COLO668 (cell line): ENCODE measurements around the gene IZUMO4.
A peak's percentile ranks its signal among the peaks of the same experiment; 100 is the strongest.

Experiments used
- DNase-seq: peaks from one replicate; lab custom pipeline; 2025; ENCODE audit not compliant: unreplicated experiment; lab: John Stamatoyannopoulos, UW

The IZUMO4 gene, protein sequence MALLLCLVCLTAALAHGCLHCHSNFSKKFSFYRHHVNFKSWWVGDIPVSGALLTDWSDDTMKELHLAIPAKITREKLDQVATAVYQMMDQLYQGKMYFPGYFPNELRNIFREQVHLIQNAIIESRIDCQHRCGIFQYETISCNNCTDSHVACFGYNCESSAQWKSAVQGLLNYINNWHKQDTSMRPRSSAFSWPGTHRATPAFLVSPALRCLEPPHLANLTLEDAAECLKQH

DNA sequence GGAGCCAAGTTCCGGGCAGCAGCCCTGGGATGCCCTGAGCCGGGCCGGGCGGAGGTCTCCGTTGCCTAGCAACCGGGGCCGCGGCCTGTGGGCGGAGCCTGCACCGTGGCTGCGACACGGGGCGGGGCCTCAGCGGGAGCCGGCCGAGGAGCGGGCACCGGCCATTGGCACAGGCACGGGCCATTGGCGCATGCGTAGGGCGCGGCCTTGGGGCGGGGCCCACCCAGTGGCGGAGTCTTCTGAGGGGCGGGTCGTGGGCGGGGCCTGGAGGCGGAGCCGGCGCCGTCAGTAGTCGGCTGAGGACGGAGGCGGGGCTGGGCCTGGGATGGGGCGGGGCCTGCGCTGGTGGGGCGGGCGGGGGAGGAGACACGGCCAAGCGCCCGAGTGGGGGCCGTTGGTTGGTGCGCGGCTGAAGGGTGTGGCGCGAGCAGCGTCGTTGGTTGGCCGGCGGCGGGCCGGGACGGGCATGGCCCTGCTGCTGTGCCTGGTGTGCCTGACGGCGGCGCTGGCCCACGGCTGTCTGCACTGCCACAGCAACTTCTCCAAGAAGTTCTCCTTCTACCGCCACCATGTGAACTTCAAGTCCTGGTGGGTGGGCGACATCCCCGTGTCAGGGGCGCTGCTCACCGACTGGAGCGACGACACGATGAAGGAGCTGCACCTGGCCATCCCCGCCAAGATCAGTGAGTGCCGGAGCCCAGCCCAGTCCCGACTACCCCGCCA lies at the start of gene IZUMO4:
Gene IZUMO4 (plus strand): TSS at position 436 of the 723 bp plus-strand sequence. CDS start 31 bp downstream, at position 467.
- peak; percentile 98 for DNase-seq

DNA sequence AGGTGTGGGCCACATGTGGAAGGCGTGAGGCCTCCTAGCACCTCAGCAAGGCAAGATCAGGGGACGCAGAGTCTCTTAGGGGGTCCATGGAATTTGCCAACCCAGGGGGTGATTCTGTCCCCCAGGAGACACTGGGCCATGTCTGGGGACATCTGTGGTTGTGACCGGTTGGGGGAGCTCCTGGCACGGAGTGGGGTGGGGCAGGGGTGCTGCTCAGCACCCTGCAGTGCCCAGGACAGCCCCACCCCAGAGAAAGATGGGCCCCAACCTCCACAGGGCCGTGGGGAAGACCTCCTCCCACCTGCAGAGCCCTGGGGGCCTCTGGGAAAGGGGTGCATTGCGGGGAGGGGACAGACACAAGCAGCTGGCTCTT lies 49.7 kb upstream of the IZUMO4 start:
- DNase-seq = no peak

DNA sequence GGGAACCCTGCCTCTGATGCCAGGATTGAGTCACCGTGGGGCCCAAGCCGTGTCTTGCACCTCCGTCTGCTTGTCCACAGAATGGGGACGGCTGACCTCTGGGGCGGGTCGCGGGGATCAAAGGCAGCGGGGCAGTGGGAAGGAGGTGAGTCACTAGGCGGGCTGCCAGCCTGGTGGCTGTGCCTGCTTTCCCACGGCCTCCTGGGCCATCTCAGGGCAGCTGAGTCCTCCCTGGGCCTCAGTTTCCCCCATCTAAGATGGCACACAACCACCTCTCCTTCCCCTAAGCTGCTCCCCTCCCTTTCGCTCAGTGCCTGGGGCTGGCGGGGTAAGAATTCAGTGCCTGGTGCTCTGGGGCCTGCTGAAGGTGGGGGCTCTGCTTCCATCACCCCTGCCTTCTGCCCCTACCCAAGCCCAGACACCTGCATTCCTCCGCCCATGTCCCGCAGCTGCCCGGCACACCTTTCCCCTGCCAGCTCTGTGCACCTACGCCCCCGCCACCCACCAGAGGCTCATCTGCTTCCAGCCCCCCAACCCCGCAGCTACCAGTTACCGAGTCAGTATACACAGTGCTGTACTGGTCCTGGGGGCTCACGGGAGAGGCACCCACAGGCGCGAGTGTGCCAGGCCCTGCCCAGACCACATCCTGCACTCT lies 49.1 kb upstream of the IZUMO4 start:
- no peak for DNase-seq

DNA sequence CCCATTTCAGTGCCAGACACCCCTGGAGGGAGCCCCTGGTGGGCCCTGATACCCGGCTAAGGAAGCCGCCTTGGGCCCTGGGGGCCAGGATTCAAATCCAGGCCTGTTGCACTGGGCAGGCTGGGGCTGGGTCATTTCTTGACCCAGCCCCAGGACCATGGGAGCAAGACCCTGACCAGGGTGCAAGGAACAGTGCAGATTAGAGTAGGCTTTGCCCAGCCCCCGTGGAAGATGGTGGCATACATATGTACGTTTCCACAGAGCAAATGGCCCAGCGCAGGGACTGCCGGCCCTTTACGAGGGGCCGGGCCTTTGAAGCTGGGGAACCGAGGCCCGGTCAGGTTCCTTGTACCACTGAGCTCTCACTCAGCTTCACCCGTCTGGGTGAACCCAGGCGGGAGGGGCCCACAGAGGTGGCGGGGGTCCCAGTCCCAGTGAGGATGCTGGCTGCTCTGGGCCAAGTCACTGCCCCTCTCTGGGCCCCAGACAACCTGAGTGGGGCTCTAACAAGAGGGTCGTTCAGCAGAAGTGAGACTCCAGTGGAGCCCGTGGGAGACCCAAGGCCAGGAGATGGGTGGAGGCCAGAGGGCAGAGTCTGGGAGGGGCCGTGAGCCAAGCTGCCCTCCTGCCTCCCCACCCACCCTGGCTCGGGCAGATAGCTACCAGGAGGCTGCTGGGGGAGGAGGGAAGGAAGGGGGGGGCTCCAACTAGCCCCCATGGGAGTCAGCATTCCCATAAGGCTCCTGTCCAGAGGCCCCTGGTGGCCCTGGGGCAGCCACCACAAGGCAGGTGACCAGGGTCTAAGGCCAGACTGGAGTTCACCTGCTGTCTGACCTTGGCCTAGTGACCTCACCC lies 48.4 kb upstream of the IZUMO4 start:
- DNase-seq = no peak

DNA sequence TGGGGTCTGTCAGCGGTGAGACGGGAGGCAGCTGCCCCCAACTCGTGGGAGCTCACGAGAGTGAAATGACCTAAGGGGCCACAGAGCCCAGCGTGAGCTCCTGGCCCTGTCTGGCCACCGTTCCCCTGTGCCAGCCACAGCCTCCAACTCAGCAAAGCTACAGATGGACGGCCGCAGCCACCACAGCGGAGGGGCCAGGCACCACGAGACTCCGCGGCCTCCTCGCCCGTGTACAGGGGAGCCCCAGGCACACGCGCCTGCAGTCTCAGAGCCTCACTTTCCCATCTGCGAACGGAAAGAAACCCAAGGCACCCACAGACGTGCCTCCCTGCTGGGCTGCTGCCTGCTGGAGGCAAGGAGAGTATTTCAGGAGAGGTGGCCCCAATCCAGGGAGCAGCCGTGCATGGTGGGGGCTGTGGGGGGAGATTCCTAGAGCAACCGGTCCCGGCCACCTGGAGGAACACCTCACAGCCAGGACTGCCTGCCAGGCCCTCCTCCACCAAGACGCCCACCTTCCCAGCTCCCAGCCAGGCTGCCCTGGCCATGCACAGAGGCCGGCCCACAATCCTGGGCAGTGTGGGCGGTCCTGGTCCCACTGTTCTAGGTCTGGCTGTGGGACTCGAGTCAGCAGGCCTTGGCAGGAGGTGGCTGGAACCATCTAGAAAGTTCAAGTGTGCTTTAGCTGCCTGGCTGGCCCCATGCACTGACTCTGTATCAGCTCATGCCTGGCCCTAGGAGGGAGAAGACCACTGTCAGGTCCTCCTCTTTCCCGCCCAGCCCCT lies 47.6 kb upstream of the IZUMO4 start:
- DNase-seq = no peak

DNA sequence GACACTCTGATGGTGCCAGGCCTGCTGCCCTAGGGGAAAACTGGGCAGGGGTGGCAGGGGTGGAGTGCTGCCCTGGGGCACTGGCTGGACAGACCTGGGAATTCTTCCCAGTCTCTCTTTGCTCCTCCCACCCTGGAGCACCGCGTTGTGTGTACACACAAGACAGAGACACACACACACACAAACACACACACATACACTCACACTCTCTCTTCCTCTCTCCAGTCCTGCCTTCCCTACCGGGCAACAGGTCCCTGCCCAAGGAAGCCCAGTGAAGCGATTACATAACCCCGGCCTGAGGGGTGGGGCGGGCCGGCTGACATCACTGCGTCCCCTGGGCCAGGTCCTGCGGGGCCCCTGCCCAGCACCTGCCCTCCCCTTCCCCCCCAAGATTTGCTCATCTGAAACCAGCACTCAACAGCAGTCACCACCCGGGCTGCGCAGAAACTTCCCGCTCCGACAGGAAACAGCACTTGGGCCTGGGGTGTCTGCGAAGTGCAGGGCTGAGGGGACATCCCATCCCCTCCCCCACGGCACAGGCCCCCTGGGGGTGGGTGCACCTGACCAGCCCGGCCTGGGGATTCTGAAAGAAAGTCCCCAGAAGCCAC lies 46.9 kb upstream of the IZUMO4 start:
- DNase-seq = peak; percentile 89

DNA sequence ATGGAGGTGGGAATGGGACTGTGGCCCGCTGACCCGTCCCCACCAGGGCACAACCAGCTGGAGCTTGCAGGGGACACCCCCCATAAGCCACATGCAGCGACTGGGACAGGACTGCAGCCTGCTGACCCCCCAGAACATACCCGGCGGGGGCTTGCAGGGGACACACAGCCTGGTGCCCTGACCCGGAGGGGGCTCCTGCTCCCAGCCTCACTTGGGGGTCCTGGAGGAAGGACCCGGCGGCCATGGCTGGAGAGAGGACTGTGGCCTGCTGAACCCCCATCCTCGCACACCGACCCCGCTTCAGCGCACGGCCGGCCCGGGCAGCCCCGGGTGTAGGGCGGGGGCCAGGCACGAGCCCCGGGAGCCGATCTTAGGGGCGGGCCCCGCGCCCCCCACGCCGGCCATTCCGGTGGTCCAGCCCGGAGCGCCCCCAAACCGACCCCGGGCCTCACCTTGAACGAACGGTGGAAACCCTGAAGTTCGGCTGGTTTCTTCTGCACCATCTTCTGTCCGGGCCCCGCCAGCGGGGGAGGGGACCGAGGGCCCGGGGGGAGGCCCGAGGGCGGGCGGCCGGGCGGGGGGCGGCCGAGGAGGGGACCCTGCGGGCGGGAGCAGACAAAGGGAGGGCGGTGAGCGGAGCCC lies 46.2 kb upstream of the IZUMO4 start:
- peak; percentile 60 for DNase-seq

DNA sequence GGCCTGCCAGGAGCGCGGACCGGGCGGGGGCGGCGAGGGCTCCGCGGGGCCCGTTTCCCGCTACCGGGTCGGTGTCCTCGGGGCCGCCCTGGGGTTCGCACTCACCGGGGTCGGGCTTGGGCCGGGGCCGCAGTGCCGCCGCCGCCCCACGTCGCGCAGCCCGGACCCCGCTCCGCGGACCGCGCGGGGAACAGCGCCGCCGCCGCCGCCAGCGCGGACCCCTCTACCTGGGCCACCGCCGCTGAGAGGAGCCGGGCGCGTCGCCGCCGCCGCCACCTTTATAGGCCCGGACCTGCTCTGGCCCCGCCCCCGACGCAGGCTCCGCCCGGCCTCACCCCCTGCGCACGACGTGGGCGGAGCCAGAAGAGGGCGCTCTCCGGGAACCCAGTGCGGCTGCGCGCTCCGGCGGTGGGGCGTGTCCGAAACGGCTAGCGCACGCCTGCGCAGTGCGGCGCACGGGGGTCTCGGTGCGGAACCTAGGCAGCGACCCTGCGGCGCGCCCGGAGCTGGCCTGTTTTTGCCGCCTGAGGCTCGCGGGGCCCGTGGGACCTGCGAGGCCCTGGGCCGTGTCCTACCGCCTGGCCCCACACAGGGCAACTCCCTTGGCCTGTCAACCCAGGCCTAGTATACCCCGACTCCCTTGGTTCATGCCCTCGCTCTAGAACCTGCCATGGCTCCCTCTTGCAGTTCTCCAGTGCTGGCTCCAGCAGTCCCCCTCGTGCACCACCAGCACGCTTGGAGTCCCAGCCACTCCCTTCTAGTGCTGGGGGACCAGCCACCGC lies 45.5 kb upstream of the IZUMO4 start, which contains the start of gene MKNK2:
Gene MKNK2 (minus strand): TSS at position 254 of the 782 bp plus-strand sequence. CDS start 393 bp downstream, outside the sequence.
- DNase-seq = peak; percentile 93

DNA sequence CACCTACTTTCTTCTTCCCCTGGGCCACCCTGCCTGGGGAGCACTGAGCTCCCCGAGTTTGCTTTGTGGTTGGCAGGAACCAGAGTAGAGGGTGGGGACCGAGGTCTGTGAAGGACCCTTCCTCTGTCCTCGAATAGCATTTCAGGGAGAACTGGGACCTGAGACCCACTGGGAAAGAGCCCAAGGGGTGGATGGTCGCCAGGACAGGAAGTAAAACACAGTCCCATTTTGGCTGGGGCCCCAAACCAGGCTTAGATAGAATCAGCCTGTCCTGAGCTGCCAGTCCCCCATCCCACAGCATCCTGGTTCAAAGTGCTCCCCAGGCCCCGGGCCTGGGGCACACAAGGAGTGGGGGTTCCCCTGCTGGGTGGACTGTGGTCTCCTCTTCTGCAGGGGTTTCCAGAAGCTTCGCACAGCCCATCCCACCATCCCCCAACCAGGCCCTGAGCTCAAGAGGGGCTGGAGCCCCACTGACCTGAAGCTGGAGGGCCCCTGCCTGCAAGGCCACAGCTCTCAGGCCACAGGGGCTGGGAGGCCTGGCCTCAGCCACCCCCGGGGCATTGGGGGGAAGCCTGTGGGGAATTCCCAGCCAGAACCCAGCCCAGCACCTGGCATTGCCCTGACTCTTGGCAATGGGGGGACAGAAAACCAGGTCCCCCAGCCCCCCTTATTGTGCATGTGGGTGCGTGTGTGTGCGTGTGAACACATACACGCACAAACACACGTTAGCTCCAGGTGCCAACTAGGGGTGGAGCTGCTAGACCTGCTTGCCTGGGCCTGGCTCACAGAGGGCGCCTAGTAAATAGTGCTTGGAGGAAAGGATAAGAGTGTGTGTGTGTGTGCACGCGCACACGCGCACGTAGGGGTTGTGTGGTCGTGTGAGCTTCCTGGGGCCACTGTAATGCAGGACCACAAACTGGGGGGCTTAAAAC lies 44.7 kb upstream of the IZUMO4 start:
- peak; percentile 45 for DNase-seq

DNA sequence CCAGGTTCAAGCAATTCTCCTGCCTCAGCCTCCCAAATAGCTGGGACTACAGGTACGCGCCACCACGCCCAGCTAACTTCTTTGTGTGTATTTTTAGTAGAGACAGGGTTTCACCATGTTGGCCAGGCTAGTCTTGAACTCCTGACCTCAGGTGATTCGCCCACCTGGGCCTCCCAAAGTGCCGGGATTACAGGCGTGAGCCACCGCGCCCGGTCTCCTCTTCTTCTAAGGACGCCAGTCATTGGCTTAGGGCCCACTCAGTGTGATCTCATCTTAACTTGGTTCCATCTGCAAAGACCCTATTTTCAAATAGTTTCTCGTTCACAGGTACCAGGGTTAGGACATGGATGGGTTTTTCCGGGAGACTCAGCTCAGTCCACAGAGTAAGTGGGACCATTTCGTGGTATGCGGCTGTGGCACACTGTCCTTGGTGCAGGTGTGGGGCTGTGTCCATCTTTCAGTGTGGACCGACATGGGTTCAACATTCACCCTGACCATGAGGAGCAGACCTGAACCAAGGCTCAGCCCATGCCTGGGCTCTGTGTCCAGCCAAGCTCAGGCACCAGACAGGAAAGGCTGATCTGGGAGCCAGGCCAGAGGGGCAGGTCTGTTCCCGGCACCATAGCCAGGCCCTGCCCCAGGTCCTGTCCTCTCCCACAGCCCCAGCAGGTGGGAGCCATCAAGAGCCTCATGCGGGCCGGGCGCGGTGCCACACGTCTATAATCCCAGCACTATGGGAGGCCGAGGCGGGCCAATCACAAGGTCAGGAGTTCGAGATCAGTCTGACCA lies 42.9 kb upstream of the IZUMO4 start:
- no peak for DNase-seq

DNA sequence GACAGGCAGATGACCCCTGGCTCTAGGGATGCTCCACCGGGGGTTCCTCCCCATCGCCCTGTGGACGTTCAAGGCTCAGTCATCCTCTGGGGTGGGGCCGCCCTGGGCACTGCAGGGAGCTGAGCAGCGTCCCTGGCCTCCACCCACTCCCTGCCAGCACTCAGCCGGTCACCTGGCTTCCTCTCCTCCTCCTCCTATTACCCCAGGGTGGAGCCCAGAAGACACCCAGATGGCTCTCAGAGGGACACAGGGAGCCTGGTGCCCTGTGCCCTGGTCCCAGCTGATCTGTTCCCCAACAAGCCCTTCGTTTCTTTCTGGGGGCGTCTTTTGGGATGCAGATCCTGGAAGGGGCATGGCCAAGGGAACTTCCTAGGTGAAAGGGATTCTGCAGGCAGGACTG lies 42.0 kb upstream of the IZUMO4 start:
- DNase-seq = peak; percentile 47

DNA sequence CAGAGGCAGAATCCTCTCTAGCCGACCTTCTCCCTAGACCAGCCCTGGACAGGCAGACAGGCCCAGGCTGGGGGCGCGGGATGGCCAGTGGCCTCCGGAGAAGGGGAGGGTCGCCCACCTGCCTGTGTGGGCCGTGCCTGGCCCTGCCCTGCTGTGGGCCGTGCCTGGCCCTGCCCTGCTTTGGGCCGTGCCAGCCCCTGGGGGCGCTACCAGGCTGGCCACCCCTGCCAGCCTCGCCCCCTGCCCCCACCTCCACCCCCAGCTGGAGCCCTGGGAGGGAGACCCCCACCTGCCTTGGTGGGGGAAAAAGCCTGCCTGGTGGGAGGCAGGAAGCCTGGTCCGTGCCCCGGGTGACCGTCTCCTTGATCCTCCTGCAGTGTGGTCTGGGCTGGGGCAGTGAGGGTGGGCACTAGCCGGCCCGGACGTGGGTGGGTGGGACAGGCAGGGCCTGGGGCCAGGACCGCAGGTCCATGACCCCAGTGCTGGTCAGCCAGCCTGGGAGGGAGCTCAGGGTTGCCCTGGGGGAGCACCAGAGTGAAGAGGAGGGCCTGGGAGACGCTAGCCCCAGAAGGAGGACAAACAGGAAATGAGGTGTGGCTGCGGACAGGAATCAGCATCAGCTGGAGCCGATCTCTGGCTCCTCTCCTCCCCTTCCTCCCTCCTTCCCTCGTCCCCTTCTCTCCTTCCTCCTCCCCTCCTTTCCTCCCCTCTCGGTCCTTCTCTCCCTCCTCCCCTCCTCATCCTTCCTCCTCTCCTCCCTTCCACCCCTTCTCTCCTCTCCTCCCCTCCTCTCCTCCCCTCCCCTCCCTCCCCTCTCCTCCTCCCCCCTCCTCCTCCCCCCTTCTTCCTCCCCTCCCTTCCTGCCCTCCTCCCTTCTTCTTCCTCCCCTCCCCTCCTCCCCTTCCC lies 40.5 kb upstream of the IZUMO4 start:
- peak; percentile 25 for DNase-seq

DNA sequence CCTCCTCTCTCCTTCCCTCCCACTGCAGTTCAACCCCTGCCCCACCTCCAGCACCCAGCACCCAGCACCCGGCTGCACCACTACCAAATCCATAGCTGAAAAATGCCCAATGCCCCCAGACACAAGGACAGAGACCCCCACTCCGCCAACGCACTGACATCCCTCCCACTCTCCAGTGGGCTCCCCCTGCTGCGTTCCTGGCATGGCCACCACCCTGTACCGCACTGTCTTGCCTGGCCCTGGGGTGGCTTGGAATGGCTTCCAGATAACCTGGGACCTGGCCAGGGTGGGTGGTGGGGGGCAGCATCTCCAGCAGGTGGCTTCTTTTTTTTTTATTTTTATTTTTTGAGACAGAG lies 39.9 kb upstream of the IZUMO4 start:
- no peak for DNase-seq

DNA sequence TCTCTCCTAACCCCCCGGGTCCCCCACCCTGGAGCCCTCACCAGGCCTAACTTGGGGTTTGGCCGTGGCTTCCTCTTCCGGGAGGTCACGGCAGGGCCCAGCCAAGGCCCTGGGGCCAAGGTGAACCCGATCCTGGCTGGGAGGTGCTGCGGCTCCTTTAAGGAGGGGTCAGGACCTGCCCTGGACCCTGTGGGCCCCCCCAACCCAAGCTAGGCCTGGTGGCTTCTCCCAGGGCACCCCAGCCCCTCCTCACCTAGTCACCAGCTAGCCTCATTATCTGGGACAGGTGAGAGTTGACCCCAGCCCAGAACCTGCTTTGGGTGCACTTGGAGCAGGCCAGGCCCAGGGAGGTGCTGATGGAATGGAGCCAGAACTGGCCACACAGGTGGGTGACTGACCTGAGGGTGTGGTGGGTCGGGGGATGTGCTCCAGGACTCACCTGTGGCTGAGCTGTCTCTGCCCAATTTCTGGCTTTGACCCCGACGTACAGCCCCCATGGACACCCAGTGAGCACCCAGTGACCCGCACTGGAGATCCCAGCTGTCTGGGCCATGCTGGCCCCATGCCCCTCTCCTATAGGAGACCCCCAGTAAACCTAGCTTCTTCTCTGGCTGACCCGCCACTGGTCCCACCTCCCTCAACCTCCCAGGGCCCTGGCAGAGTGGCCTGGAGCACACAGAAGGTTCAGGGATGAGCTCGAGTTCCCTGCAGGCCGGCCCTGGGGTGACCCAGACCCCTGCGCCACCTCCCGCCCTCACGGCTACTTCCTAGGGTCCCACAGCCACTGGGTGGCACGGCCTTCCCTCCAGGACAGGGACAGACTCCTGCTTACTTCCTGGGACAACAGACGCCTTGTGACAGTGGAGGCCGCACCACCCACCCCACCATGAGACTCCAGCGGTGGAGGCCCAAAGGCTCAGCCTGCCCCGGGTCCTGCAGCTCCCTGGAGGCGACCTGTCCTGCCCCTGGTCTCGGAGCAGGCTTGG lies 38.9 kb upstream of the IZUMO4 start:
- no peak for DNase-seq
